Measurements from ENCODE around the gene PLEKHG5. TPM values are rescaled to one million over a fixed set of nuclear protein-coding genes. Genes with fewer than 3 reads are reported as not detected.
"Not testable (repeated sequence)": the region's sequence is repeated elsewhere in the genome, so short reads cannot be mapped to it uniquely, and the experiment has no call there.

The PLEKHG5 gene
- total RNA-seq, 2 donors from 2014 or later = 14.1 to 22.3 TPM

- no peak for DNase-seq
- intact Hi-C loops (cut with DNase I, micrococcal nuclease) = no loop called here
- no peak for ATAC-seq
Observed at GRCh38 chr1:6459850-6460265, 31.6 kb downstream of the PLEKHG5 start.

- intact Hi-C loops (cut with DNase I, micrococcal nuclease) = no loop called here
Observed at GRCh38 chr1:6456800-6457466, 34.5 kb downstream of the PLEKHG5 start.

GRCh38 chr1:6455752-6456520 lies 35.5 kb downstream of the PLEKHG5 start:
- ATAC-seq; DNase-seq; intact Hi-C loops (cut with DNase I, micrococcal nuclease): not testable (repeated sequence)

More at GRCh38 chr1:6456800-6457466, 34.5 kb downstream of the PLEKHG5 start:
- no peak for DNase-seq
- ATAC-seq = no peak

- intact Hi-C loops (cut with DNase I, micrococcal nuclease) = no loop called here
- ATAC-seq (no peak), DNase-seq (no peak)
Observed at GRCh38 chr1:6454856-6455751, 36.4 kb downstream of the PLEKHG5 start.

- ATAC-seq; intact Hi-C loops (cut with DNase I, micrococcal nuclease); DNase-seq: not testable (repeated sequence)
Observed at GRCh38 chr1:6453895-6454855, 37.3 kb downstream of the PLEKHG5 start.

GRCh38 chr1:6450943-6451373 lies 40.5 kb downstream of the PLEKHG5 start:
- intact Hi-C loops (cut with DNase I, micrococcal nuclease) = no loop called here
- ATAC-seq (peak; percentile 79), DNase-seq (peak; percentile 85 to 92)

GRCh38 chr1:6450486-6450885 lies 41.0 kb downstream of the PLEKHG5 start:
- ATAC-seq; intact Hi-C loops (cut with DNase I, micrococcal nuclease): not testable (repeated sequence)
- DNase-seq = peak in 1 of 2 donors; percentile 29

GRCh38 chr1:6450005-6450450 lies 41.4 kb downstream of the PLEKHG5 start:
- intact Hi-C loops (cut with DNase I, micrococcal nuclease) = no loop called here
- ATAC-seq (no peak), DNase-seq (peak in 1 of 2 donors; percentile 37)

- DNase-seq = peak in 1 of 2 donors; percentile 60
- peak; percentile 10 for ATAC-seq
- intact Hi-C loops (cut with DNase I, micrococcal nuclease) = no loop called here
Observed at GRCh38 chr1:6448749-6449631, 42.5 kb downstream of the PLEKHG5 start.

- DNase-seq (peak; percentile 65 to 74), ATAC-seq (peak; percentile 34)
- intact Hi-C loops (cut with DNase I, micrococcal nuclease) = no loop called here
Observed at GRCh38 chr1:6447818-6448748, 43.4 kb downstream of the PLEKHG5 start.

GRCh38 chr1:6447016-6447817 lies 44.2 kb downstream of the PLEKHG5 start:
- DNase-seq (peak in 1 of 2 donors; percentile 52), ATAC-seq (no peak)
- intact Hi-C loops (cut with DNase I, micrococcal nuclease) = no loop called here

GRCh38 chr1:6446665-6447015 lies 44.8 kb downstream of the PLEKHG5 start:
- DNase-seq = no peak
- intact Hi-C loops (cut with DNase I, micrococcal nuclease) = no loop called here
- no peak for ATAC-seq

GRCh38 chr1:6445929-6446328 lies 45.5 kb downstream of the PLEKHG5 start:
- ATAC-seq; intact Hi-C loops (cut with DNase I, micrococcal nuclease): not testable (repeated sequence)
- DNase-seq = peak in 1 of 2 donors; percentile 24

GRCh38 chr1:6445062-6445763 lies 46.3 kb downstream of the PLEKHG5 start:
- peak; percentile 62 to 71 for DNase-seq
- intact Hi-C loops (cut with DNase I, micrococcal nuclease) = no loop called here
- peak; percentile 44 for ATAC-seq

GRCh38 chr1:6444377-6444776 lies 47.1 kb downstream of the PLEKHG5 start:
- DNase-seq = peak in 1 of 2 donors; percentile 28
- intact Hi-C loops (cut with DNase I, micrococcal nuclease) = no loop called here
- no peak for ATAC-seq
